IMR-90 (cell line): Measurements from ENCODE around the gene CDH22. TPM values are rescaled to one million over a fixed set of nuclear protein-coding genes. Genes with fewer than 3 reads are reported as not detected.

Source experiments
- ATAC-seq: fragments of 200-7000 bp; cut with Tn5 transposase; 2 replicates; pipeline ENCODE4 v1.9.1; 2020; ENCODE audit warnings: low read depth, mild to moderate bottlenecking, moderate library complexity
- BruUV-seq: library from RNA; stranded (reverse); fragments of 400-500 nt; replicated peaks from 2 replicates; lab custom pipeline; 2021; lab: Mats Ljungman, UMichigan
- CTCF ChIA-PET: fragments of 300-600 bp; formaldehyde crosslinking; extraction: SDS; loops from one replicate; lab custom pipeline; 2021; ENCODE audit warnings: antibody characterized with exemption; lab: Yijun Ruan, JAX
- POLR2A ChIA-PET: fragments of 300-600 bp; sonication (Branson Sonifier 250); formaldehyde crosslinking; loops from one replicate; lab custom pipeline; 2022; ENCODE audit warnings: antibody characterized with exemption; ENCODE audit not compliant: unreplicated experiment; lab: Charles Lee
- DNase-seq: peaks from one replicate; pipeline ENCODE4 v3.0.0; 2013
- H2AFZ ChIP-seq: replicated peaks from 2 replicates; pipeline ENCODE3; 2013; ENCODE audit warnings: low read length, mild to moderate bottlenecking; ENCODE audit not compliant: poor library complexity
- H2AK5ac ChIP-seq: 2 replicates; pipeline ENCODE4 v1.6.1; 2013; ENCODE audit warnings: low read depth, low read length, inconsistent platforms
- H2AK9ac ChIP-seq: replicated peaks from 2 replicates; pipeline ENCODE3; 2013; ENCODE audit warnings: mild to moderate bottlenecking, low read depth, low read length, moderate library complexity; ENCODE audit not compliant: poor library complexity
- H2BK120ac ChIP-seq: 2 replicates; pipeline ENCODE4 v1.6.1; 2013; ENCODE audit warnings: low read depth, low read length, inconsistent platforms
- H2BK15ac ChIP-seq: 3 replicates; pipeline ENCODE4 v1.6.1; 2013; ENCODE audit warnings: low read depth, low read length, inconsistent platforms
- H2BK20ac ChIP-seq: 2 replicates; pipeline ENCODE4 v1.6.1; 2013; ENCODE audit warnings: low read depth, mild to moderate bottlenecking, inconsistent platforms, low read length, moderate library complexity
- H2BK5ac ChIP-seq: 2 replicates; pipeline ENCODE4 v1.6.1; 2013; ENCODE audit warnings: mild to moderate bottlenecking, low read depth, low read length, inconsistent platforms; ENCODE audit not compliant: poor library complexity, severe bottlenecking
- H3K14ac ChIP-seq: replicated peaks from 2 replicates; pipeline ENCODE4 v1.6.1; 2013; ENCODE audit warnings: low read depth, low read length, inconsistent platforms
- H3K18ac ChIP-seq: 2 replicates; pipeline ENCODE4 v1.6.1; 2013; ENCODE audit warnings: low read depth, low read length, control low read depth
- H3K23ac ChIP-seq: 2 replicates; pipeline ENCODE4 v1.6.1; 2013; ENCODE audit warnings: low read depth, low read length, inconsistent platforms
- H3K27ac ChIP-seq: 2 replicates; pipeline ENCODE4 v1.5.1; 2013; ENCODE audit warnings: mild to moderate bottlenecking, control low read depth, low read length; ENCODE audit not compliant: insufficient read depth
- H3K27me3 ChIP-seq: 2 replicates; pipeline ENCODE4 v1.6.1; 2013; ENCODE audit warnings: low read length; ENCODE audit not compliant: control insufficient read depth, insufficient read depth
- H3K36me3 ChIP-seq: 2 replicates; pipeline ENCODE4 v1.6.1; 2013; ENCODE audit warnings: low read length, mixed read lengths; ENCODE audit not compliant: control insufficient read depth, insufficient read depth
- H3K4ac ChIP-seq: 2 replicates; pipeline ENCODE4 v1.6.1; 2013; ENCODE audit warnings: low read depth, low read length, inconsistent platforms
- H3K4me1 ChIP-seq: 2 replicates; pipeline ENCODE4 v1.6.1; 2013; ENCODE audit warnings: low read length, mixed read lengths; ENCODE audit not compliant: control insufficient read depth, insufficient read depth
- H3K4me2 ChIP-seq: 2 replicates; pipeline ENCODE4 v1.6.1; 2013; ENCODE audit warnings: low read depth, mild to moderate bottlenecking, control low read depth, low read length, moderate library complexity
- H3K4me3 ChIP-seq: 2 replicates; pipeline ENCODE4 v1.5.1; 2013; ENCODE audit warnings: low read depth, mild to moderate bottlenecking, control low read depth, low read length, moderate library complexity; ENCODE audit not compliant: insufficient read depth
- H3K56ac ChIP-seq: 2 replicates; pipeline ENCODE4 v1.6.1; 2013; ENCODE audit warnings: low read length, inconsistent platforms; ENCODE audit not compliant: insufficient read depth; ENCODE audit errors: extremely low read depth
- H3K79me1 ChIP-seq, 2 experiments: 2 replicates each; pipeline ENCODE4 v1.6.1; 2013; ENCODE audit warnings: low read length in 2 of 2, inconsistent platforms in 1 of 2, low read depth in 1 of 2
- H3K9ac ChIP-seq: 2 replicates; pipeline ENCODE4 v1.6.1; 2013; ENCODE audit warnings: low read depth, low read length, control low read depth
- H3K9me1 ChIP-seq: 2 replicates; pipeline ENCODE4 v1.6.1; 2013; ENCODE audit warnings: low read length, inconsistent platforms; ENCODE audit not compliant: insufficient read depth
- H3K9me3 ChIP-seq: 2 replicates; pipeline ENCODE4 v1.6.1; 2013; ENCODE audit warnings: low read length; ENCODE audit not compliant: control insufficient read depth, insufficient read depth
- H4K20me1 ChIP-seq: 2 replicates; pipeline ENCODE4 v1.6.1; 2013; ENCODE audit warnings: low read length, inconsistent platforms; ENCODE audit not compliant: insufficient read depth
- H4K5ac ChIP-seq: 2 replicates; pipeline ENCODE4 v1.6.1; 2013; ENCODE audit warnings: mild to moderate bottlenecking, low read depth, low read length, control low read depth
- H4K8ac ChIP-seq, 2 experiments: 2 replicates each; pipeline ENCODE4 v1.6.1; 2013; ENCODE audit warnings: low read depth in 2 of 2, low read length in 2 of 2, control low read depth in 1 of 2, inconsistent platforms in 1 of 2
- H4K91ac ChIP-seq: 2 replicates; pipeline ENCODE4 v1.6.1; 2013; ENCODE audit warnings: low read depth, low read length, inconsistent platforms; ENCODE audit not compliant: insufficient read depth
- BHLHE40 ChIP-seq: fragments of 150-350 bp; IDR thresholded peaks from 2 replicates; pipeline ENCODE4 v1.6.1; 2016; ENCODE audit warnings: mild to moderate bottlenecking, low read depth, low read length
- CEBPB ChIP-seq: IDR thresholded peaks from 2 replicates; pipeline ENCODE4 v1.6.1; 2012; ENCODE audit warnings: low read depth, low read length, improper control_type of control experiment
- CHD1 ChIP-seq: IDR thresholded peaks from 2 replicates; pipeline ENCODE4 v1.6.1; 2012; ENCODE audit warnings: low read depth, low read length, improper control_type of control experiment
- FOS ChIP-seq: fragments of 150-350 bp; IDR thresholded peaks from 2 replicates; pipeline ENCODE4 v1.6.1; 2016; ENCODE audit warnings: low read depth, low read length
- MAFK ChIP-seq: IDR thresholded peaks from 2 replicates; pipeline ENCODE4 v1.6.1; 2012; ENCODE audit warnings: low read depth, low read length, improper control_type of control experiment
- MAZ ChIP-seq: IDR thresholded peaks from 2 replicates; pipeline ENCODE4 v1.6.1; 2012; ENCODE audit warnings: low read depth, mild to moderate bottlenecking, low read length, improper control_type of control experiment, moderate library complexity, borderline replicate concordance
- MXI1 ChIP-seq: IDR thresholded peaks from 2 replicates; pipeline ENCODE4 v1.6.1; 2012; ENCODE audit warnings: low read depth, mild to moderate bottlenecking, low read length, moderate library complexity, borderline replicate concordance
- POLR2A ChIP-seq: IDR thresholded peaks from 2 replicates; pipeline ENCODE4 v1.6.1; 2012; ENCODE audit warnings: mild to moderate bottlenecking, low read depth, low read length
- RAD21 ChIP-seq: IDR thresholded peaks from 2 replicates; pipeline ENCODE4 v1.6.1; 2012; ENCODE audit warnings: low read length, improper control_type of control experiment
- RCOR1 ChIP-seq: IDR thresholded peaks from 2 replicates; pipeline ENCODE4 v1.6.1; 2012; ENCODE audit warnings: mild to moderate bottlenecking, low read length, improper control_type of control experiment; ENCODE audit not compliant: insufficient replicate concordance
- RFX5 ChIP-seq: IDR thresholded peaks from 2 replicates; pipeline ENCODE4 v1.8.0; 2012; ENCODE audit warnings: low read depth, mild to moderate bottlenecking, low read length, moderate library complexity
- SMC3 ChIP-seq: fragments of 150-350 bp; IDR thresholded peaks from 2 replicates; pipeline ENCODE4 v1.6.1; 2016; ENCODE audit warnings: low read depth, mild to moderate bottlenecking, antibody characterized with exemption, low read length, moderate library complexity
- USF2 ChIP-seq: fragments of 150-350 bp; IDR thresholded peaks from 2 replicates; pipeline ENCODE4 v1.6.1; 2017; ENCODE audit warnings: mild to moderate bottlenecking, antibody characterized with exemption, low read length, low read depth
- WGBS, 2 experiments: methylation state at CpG; one replicate each; pipeline versions ENCODE4 v1.1.5 to v1.1.7; 2013; ENCODE audit warnings: missing lambda C conversion rate in 2 of 2; ENCODE audit not compliant: insufficient read length in 1 of 2; ENCODE audit errors: extremely low coverage in 2 of 2; 5-methylcytosine and 5-hydroxymethylcytosine counted together
- dilution Hi-C: fragments of 300-500 bp; cut with HindIII; formaldehyde crosslinking; loops from one replicate; pipeline ENCODE4 v1.14.3; 2018; ENCODE audit warnings: low sequenced_read_pairs; ENCODE audit not compliant: unreplicated experiment
- in situ Hi-C: fragments of 300-500 bp; cut with MboI; formaldehyde crosslinking; loops from 3 replicates; pipeline ENCODE4 v1.14.3; 2019; ENCODE audit warnings: low sequenced_read_pairs, inconsistent platforms, mixed read lengths
- intact Hi-C: fragments of 100-400 bp; cut with micrococcal nuclease; formaldehyde crosslinking; loops from 2 replicates; pipeline ENCODE4 v1.10.0; 2022
- polyA plus RNA-seq, 3 experiments: library from polyadenylated mRNA; depleted of rRNA; stranded (reverse); fragments of >200 nt; gene quantifications; 2 replicates each; pipeline ENCODE4 v1.2.3, GENCODE V29; 2012; ENCODE audit warnings: low replicate concordance in 1 of 3
- total RNA-seq: library from RNA; depleted of rRNA; stranded (reverse); fragments of >200 nt; gene quantifications from 2 replicates; pipeline ENCODE4 v1.2.3, GENCODE V29; 2012
- TF ChIP-seq, protein P1 (sequence below): conservative IDR thresholded peaks from 2 replicates; pipeline ENCODE4 v1.5.1; 2012; ENCODE audit warnings: mild to moderate bottlenecking, low read depth, low read length, improper control_type of control experiment

CDH22 gene
- total and polyA plus RNA-seq, 2 of the 4 experiments (the other 2 are of a cell fraction), result not detected

GRCh38 chr20:46272389-46273047 lies 35.8 kb downstream of the CDH22 start:
- WGBS, 2 experiments, result 0% methylated on average over 1 of the region's 1 CpG; no CpG with 5 or more reads in 1 of the 2 experiments
- Histone ChIP-seq H3K14ac (no peak overlapping the region), H2AFZ (no peak overlapping the region), H2BK5ac (no peak overlapping the region), H4K5ac (no peak overlapping the region), H3K4me3 (no peak overlapping the region), H3K27me3 (peaks cover 16% of the 10 kb centered on the region), H2BK15ac (no peak overlapping the region), H3K9me3 (no peaks in the 10 kb centered on the region), H3K4ac (no peak overlapping the region), H3K9ac (no peak overlapping the region), H3K4me1 (no peaks in the 10 kb centered on the region), H4K20me1 (no peaks in the 10 kb centered on the region), H3K23ac (no peak overlapping the region), H2BK120ac (no peak overlapping the region), H3K4me2 (no peak overlapping the region), H3K9me1 (no peaks in the 10 kb centered on the region), H2BK20ac (no peak overlapping the region), H3K27ac (no peak overlapping the region), H3K79me1 (no peaks in the 10 kb centered on the region), H3K56ac (no peak overlapping the region), H4K91ac (no peak overlapping the region), H3K18ac (no peak overlapping the region), H3K36me3 (no peaks in the 10 kb centered on the region), H2AK9ac (no peak overlapping the region), H2AK5ac (no peak overlapping the region), H4K8ac (no peak overlapping the region)
- in situ Hi-C loops (no loop called here), intact Hi-C loops (no loop called here), dilution Hi-C loops (no loop called here)
- ChIA-PET CTCF (no interaction called here), POLR2A (no interaction called here)
- no peak for DNase-seq
- TF ChIP-seq SMC3 (no peak), MAZ (no peak), CEBPB (no peak), MXI1 (no peak), BHLHE40 (no peak), FOS (no peak), RAD21 (no peak), POLR2A (no peak), USF2 (no peak), MAFK (no peak), RCOR1 (no peak), RFX5 (no peak), CHD1 (no peak)
- TF ChIP-seq, protein P1, sequence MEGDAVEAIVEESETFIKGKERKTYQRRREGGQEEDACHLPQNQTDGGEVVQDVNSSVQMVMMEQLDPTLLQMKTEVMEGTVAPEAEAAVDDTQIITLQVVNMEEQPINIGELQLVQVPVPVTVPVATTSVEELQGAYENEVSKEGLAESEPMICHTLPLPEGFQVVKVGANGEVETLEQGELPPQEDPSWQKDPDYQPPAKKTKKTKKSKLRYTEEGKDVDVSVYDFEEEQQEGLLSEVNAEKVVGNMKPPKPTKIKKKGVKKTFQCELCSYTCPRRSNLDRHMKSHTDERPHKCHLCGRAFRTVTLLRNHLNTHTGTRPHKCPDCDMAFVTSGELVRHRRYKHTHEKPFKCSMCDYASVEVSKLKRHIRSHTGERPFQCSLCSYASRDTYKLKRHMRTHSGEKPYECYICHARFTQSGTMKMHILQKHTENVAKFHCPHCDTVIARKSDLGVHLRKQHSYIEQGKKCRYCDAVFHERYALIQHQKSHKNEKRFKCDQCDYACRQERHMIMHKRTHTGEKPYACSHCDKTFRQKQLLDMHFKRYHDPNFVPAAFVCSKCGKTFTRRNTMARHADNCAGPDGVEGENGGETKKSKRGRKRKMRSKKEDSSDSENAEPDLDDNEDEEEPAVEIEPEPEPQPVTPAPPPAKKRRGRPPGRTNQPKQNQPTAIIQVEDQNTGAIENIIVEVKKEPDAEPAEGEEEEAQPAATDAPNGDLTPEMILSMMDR, result no peak
- no peak for ATAC-seq
- BruUV-seq, result no TSS peak
